ENCODE results near the gene NKD1. TPM values are rescaled to one million over a fixed set of nuclear protein-coding genes. Genes with fewer than 3 reads are reported as not detected.

The NKD1 gene
- total and polyA plus RNA-seq, 4 donors = 2.3 to 14.1 (median 8.0) TPM

DNA sequence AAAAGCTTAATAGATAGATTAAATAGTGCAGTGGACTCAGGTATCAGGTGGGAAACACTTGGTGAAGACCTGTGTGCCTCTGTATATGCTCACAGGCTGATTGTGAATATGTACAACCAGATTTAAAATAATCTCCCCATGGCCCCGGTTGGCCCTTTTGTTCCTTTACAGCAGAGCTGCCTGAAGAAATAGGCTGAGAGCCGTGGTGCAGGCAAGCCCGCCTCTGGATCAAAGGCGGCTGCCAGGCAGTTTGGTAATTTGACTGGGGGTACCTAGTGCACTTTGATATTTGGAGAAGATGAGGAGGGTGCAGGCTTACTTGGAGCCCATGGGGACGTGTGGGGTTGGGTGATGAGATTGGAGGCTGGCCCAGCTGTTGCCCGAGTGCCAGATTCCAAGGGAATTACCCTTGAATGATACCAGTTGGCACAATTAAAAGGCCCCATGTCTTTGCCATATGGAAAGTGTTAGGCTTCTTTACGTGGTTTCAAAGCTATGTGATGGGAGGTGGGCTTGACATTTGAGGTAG lies 5.0 kb downstream of the NKD1 start:
- WGBS, 2 donors = 87 to 93% methylated on average over 7 of the region's 7 CpGs
- Histone ChIP-seq H3K4me1 (ENCODE audit: control insufficient read depth in 5 of 5, insufficient read depth in 5 of 5, low read length in 5 of 5) (peaks cover 0 to 27% (median 11%) of the 10 kb centered on the region in 5 donors), H3K9me3 (ENCODE audit: control insufficient read depth in 4 of 4, insufficient read depth in 3 of 4, low read length in 3 of 4) (peaks cover 0 to 5% (median under 1%) of the 10 kb centered on the region in 4 donors), H3K27ac (ENCODE audit: low read depth in 1 of 2, low read length in 1 of 2) (no peak overlapping the region), H3K4me3 (no peak overlapping the region), H3K27me3 (ENCODE audit: control insufficient read depth in 3 of 3, insufficient read depth in 3 of 3, low read length in 2 of 3) (no peaks in the 10 kb centered on the region), H3K36me3 (ENCODE audit: control insufficient read depth in 4 of 4, insufficient read depth in 4 of 4, low read length in 4 of 4) (peaks cover 0 to 30% (median 10%) of the 10 kb centered on the region in 4 donors), H3K9ac (ENCODE audit: insufficient read depth in 1 of 2, low read length in 2 of 2) (no peak overlapping the region)
- TF ChIP-seq, protein P1, sequence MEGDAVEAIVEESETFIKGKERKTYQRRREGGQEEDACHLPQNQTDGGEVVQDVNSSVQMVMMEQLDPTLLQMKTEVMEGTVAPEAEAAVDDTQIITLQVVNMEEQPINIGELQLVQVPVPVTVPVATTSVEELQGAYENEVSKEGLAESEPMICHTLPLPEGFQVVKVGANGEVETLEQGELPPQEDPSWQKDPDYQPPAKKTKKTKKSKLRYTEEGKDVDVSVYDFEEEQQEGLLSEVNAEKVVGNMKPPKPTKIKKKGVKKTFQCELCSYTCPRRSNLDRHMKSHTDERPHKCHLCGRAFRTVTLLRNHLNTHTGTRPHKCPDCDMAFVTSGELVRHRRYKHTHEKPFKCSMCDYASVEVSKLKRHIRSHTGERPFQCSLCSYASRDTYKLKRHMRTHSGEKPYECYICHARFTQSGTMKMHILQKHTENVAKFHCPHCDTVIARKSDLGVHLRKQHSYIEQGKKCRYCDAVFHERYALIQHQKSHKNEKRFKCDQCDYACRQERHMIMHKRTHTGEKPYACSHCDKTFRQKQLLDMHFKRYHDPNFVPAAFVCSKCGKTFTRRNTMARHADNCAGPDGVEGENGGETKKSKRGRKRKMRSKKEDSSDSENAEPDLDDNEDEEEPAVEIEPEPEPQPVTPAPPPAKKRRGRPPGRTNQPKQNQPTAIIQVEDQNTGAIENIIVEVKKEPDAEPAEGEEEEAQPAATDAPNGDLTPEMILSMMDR (IDR thresholded peaks at IDR 0.05; ENCODE audit: control extremely low read depth, extremely low read depth) = no peak
- no peak for DNase-seq
- ATAC-seq (ENCODE audit: insufficient read depth, low FRiP score) = no peak

DNA sequence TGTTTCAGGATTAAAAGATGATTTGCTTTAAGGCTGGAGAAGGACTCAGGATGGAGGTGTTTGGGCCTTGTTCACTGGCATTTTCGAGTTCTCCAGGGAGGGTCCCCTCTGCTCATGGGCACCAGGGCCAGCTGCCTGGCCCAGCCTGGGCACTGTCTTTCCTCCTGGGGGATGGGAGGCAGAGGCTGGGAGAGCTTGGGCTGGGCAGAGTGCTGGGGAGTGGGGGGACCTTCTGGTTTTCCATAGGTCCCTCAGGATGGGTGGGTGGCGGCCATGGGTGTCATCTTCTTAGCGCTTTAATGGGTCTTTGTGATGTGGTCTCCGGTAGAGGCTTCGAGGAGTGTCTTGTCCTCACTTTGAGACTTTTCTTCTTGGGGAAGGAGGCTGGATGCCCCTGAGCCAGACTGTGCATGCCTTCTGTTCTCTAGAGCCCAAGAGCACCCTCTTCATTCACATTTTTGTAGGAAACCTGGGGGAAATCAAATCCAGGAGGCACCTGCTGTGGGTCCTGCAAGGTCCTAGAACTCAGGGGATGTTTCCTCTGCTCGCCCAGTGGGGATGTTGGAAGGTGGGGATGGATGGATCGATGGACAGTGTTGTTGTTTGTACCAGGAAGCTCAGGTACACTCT lies 5.7 kb downstream of the NKD1 start:
- peaks cover 0 to 31% (median 10%) of the 10 kb centered on the region in 4 donors for H3K36me3 ChIP-seq (ENCODE audit: control insufficient read depth in 4 of 4, insufficient read depth in 4 of 4, low read length in 4 of 4)
- H3K9me3 ChIP-seq (ENCODE audit: control insufficient read depth in 4 of 4, insufficient read depth in 3 of 4, low read length in 3 of 4) = peaks cover 0 to 5% (median under 1%) of the 10 kb centered on the region in 4 donors
- 91 to 93% methylated on average over 7 of the region's 7 CpGs for WGBS, 2 donors
- peaks cover 0 to 27% (median 11%) of the 10 kb centered on the region in 5 donors for H3K4me1 ChIP-seq (ENCODE audit: control insufficient read depth in 5 of 5, insufficient read depth in 5 of 5, low read length in 5 of 5)
- no peaks in the 10 kb centered on the region for H3K27me3 ChIP-seq (ENCODE audit: control insufficient read depth in 3 of 3, insufficient read depth in 3 of 3, low read length in 2 of 3)
- no peak overlapping the region for H3K4me3 ChIP-seq
- DNase-seq (no peak), ATAC-seq (ENCODE audit: insufficient read depth, low FRiP score) (no peak)
- H3K27ac ChIP-seq (ENCODE audit: low read depth in 1 of 2, low read length in 1 of 2) = peak overlapping the region in 1 of 2 donors; percentile 28
- TF ChIP-seq, protein P1 (IDR thresholded peaks at IDR 0.05; ENCODE audit: control extremely low read depth, extremely low read depth) = no peak
- no peak overlapping the region for H3K9ac ChIP-seq (ENCODE audit: insufficient read depth in 1 of 2, low read length in 2 of 2)

DNA sequence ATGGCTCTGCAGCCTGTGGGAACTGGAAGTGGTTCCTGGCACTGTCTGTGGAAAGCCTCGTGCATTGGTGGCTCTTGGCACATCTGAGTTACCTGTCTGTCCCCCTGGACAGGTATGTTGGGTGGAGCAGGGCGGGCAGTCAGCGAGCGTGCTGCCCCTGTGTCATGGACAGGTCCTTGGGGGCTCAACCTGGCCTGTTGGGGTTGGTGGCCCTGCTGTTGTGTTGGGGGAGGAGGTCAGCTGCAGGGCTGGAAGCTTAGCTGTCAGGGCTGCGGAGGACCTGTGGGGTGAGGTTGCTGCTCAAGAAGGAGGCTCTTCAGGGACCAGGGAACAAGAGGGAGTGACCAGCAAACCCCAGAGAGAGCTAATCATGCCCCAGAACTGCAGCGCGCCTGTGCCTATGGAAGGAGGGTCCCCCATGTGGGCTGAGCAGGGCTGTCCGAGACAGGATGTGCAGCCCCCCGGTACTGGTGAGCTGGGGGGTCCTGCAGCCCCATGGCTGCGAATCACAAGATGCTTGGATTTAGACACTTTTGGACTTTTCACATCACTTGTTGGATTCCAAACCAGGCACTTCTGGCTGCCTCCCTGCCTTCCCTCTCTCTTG lies 7.2 kb downstream of the NKD1 start:
- Histone ChIP-seq H3K36me3 (ENCODE audit: control insufficient read depth in 4 of 4, insufficient read depth in 4 of 4, low read length in 4 of 4) (peaks cover 0 to 39% (median 13%) of the 10 kb centered on the region in 4 donors), H3K4me3 (no peak overlapping the region), H3K9me3 (ENCODE audit: control insufficient read depth in 4 of 4, insufficient read depth in 3 of 4, low read length in 3 of 4) (peaks cover 0 to 5% (median under 1%) of the 10 kb centered on the region in 4 donors), H3K9ac (ENCODE audit: insufficient read depth in 1 of 2, low read length in 2 of 2) (no peak overlapping the region), H3K4me1 (ENCODE audit: control insufficient read depth in 5 of 5, insufficient read depth in 5 of 5, low read length in 5 of 5) (peaks cover 0 to 17% (median 9%) of the 10 kb centered on the region in 5 donors), H3K27ac (ENCODE audit: low read depth in 1 of 2, low read length in 1 of 2) (peak overlapping the region in 1 of 2 donors; percentile 23), H3K27me3 (ENCODE audit: control insufficient read depth in 3 of 3, insufficient read depth in 3 of 3, low read length in 2 of 3) (no peaks in the 10 kb centered on the region)
- TF ChIP-seq, protein P1 (IDR thresholded peaks at IDR 0.05; ENCODE audit: control extremely low read depth, extremely low read depth) = no peak
- ATAC-seq (ENCODE audit: insufficient read depth, low FRiP score) (no peak), DNase-seq (no peak)
- WGBS, 2 donors = 90 to 94% methylated on average over 10 of the region's 10 CpGs

Data from lung (tissue), 12 donors.